Liver (tissue), 3 donors: ENCODE data around the gene C1QA.

Source experiments
- CTCF ChIP-seq: fragments of 150-350 bp; IDR thresholded peaks from 2 replicates; pipeline ENCODE4 v1.5.1; 2017; ENCODE audit warnings: improper control_type of control experiment, low read depth, low read length; ENCODE audit not compliant: missing input control
- EGR1 ChIP-seq, 2 donors: IDR thresholded peaks; 2 replicates each; pipeline ENCODE4 v1.6.1; 2016 to 2018; ENCODE audit warnings: antibody characterized with exemption in 2 of 2, low read depth in 2 of 2
- GABPA ChIP-seq, 2 donors: IDR thresholded peaks in 1 of 2; conservative IDR thresholded peaks in 1 of 2; 2 replicates each; pipeline ENCODE4 v1.6.1; 2016; ENCODE audit warnings: antibody characterized with exemption in 2 of 2, mild to moderate bottlenecking in 1 of 2, moderate library complexity in 1 of 2
- HNF4G ChIP-seq: IDR thresholded peaks from 2 replicates; pipeline ENCODE4 v1.6.1; 2016; ENCODE audit warnings: antibody characterized with exemption
- MAX ChIP-seq: IDR thresholded peaks from 2 replicates; pipeline ENCODE4 v1.6.1; 2016; ENCODE audit warnings: antibody characterized with exemption
- REST ChIP-seq: IDR thresholded peaks from 2 replicates; pipeline ENCODE4 v1.6.1; 2016; ENCODE audit warnings: antibody characterized with exemption, mild to moderate bottlenecking
- RXRA ChIP-seq, 2 donors: IDR thresholded peaks; 2 replicates each; pipeline ENCODE4 v1.6.1; 2017 to 2018; ENCODE audit warnings: antibody characterized with exemption in 2 of 2, mild to moderate bottlenecking in 1 of 2
- SP1 ChIP-seq: IDR thresholded peaks from 2 replicates; pipeline ENCODE4 v1.6.1; 2018; ENCODE audit warnings: antibody characterized with exemption, mild to moderate bottlenecking
- TAF1 ChIP-seq: conservative IDR thresholded peaks from 2 replicates; pipeline ENCODE4 v1.6.1; 2016; ENCODE audit warnings: antibody characterized with exemption, mild to moderate bottlenecking
- YY1 ChIP-seq: IDR thresholded peaks from 2 replicates; pipeline ENCODE4 v1.6.1; 2016; ENCODE audit warnings: antibody characterized with exemption, mild to moderate bottlenecking
- ZBTB33 ChIP-seq: IDR thresholded peaks from 2 replicates; pipeline ENCODE4 v1.6.1; 2016; ENCODE audit warnings: antibody characterized with exemption
- donor health status: healthy.
- donor health status: healthy.

DNA sequence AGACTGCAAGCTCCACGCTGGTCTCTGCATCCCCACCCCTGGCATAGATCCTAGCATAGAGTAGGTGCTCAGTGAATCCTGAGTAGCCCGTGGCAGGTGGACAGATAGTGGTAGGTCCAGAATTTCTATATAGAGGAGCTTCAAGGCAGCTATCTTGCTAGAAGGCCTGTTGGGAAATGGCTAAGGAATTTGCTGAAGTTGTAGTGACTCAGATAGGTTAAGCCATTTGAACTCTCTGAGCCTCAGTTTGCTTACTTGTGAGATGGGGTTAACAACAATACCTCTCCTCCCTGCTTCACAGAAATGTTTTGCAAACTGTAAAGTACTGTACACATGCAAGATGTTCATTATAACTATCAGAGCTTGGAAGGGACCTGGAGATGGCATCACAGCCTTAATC, 50.8 kb downstream of the C1QA start:
- TF ChIP-seq TAF1 (no peak), YY1 (no peak), CTCF (no peak), REST (no peak), EGR1 (IDR thresholded peaks at IDR 0.05; ENCODE audit: low read depth in 2 of 2) (no peak), SP1 (no peak), MAX (no peak), ZBTB33 (no peak), GABPA (IDR thresholded peaks at IDR 0.05 in 1 of 2, conservative IDR thresholded peaks at IDR 0.05 in 1 of 2) (no peak), HNF4G (no peak), RXRA (IDR thresholded peaks at IDR 0.05) (no peak)
